HG03139 (cell line): Measurements from ENCODE around the gene ACVR2B.
"Not testable (repeated sequence)": the region's sequence is repeated elsewhere in the genome, so short reads cannot be mapped to it uniquely, and the experiment has no call there.

Experiments
- ATAC-seq: cut with Tn5 transposase; IDR thresholded peaks from one replicate; pipeline ENCODE4 v1.9.1; 2021; ENCODE audit not compliant: unreplicated experiment

ACVR2B gene

GRCh38 chr3:38453075-38453912, at the start of gene ACVR2B:
Gene ACVR2B, plus strand, starts transcription at chr3:38453890. Its CDS starts 433 bp downstream, at chr3:38454323.
- peak; percentile 43 for ATAC-seq

- ATAC-seq, result no peak
Measured at GRCh38 chr3:38404286-38404685, 49.4 kb upstream of the ACVR2B start.

- ATAC-seq, result no peak
Measured at GRCh38 chr3:38411591-38411990, 42.1 kb upstream of the ACVR2B start.

- ATAC-seq, result not testable (repeated sequence)
Measured at GRCh38 chr3:38420758-38421157, 32.9 kb upstream of the ACVR2B start.

GRCh38 chr3:38421679-38422336, 31.9 kb upstream of the ACVR2B start:
- ATAC-seq, result no peak

- not testable (repeated sequence) for ATAC-seq
Measured at GRCh38 chr3:38426798-38427426, 26.8 kb upstream of the ACVR2B start.

GRCh38 chr3:38432871-38433658, 20.6 kb upstream of the ACVR2B start:
- ATAC-seq, result not testable (repeated sequence)

GRCh38 chr3:38433661-38434060, 20.0 kb upstream of the ACVR2B start:
- ATAC-seq, result not testable (repeated sequence)

- ATAC-seq, result not testable (repeated sequence)
Measured at GRCh38 chr3:38438436-38439069, 15.1 kb upstream of the ACVR2B start.

- not testable (repeated sequence) for ATAC-seq
Measured at GRCh38 chr3:38443205-38443604, 10.5 kb upstream of the ACVR2B start.

GRCh38 chr3:38446085-38446686, 7.5 kb upstream of the ACVR2B start:
- ATAC-seq, result no peak

GRCh38 chr3:38446812-38447211, 6.9 kb upstream of the ACVR2B start:
- ATAC-seq, result no peak

- no peak for ATAC-seq
Measured at GRCh38 chr3:38450853-38451252, 2.8 kb upstream of the ACVR2B start.

- no peak for ATAC-seq
Measured at GRCh38 chr3:38453913-38454177, 155 bp downstream of the ACVR2B start.

- ATAC-seq, result no peak
Measured at GRCh38 chr3:38454178-38454883, 641 bp downstream of the ACVR2B start.

- ATAC-seq, result no peak
Measured at GRCh38 chr3:38454884-38455638, 1.4 kb downstream of the ACVR2B start.

GRCh38 chr3:38455639-38456430, 2.1 kb downstream of the ACVR2B start:
- no peak for ATAC-seq
